Measurements from ENCODE around the gene FARP2. TPM values are rescaled to one million over a fixed set of nuclear protein-coding genes. Genes with fewer than 3 reads are reported as not detected.

Gene FARP2
- total and polyA plus RNA-seq, 2 of the 13 experiments (the other 11 are each of a cell fraction or from before 2014, with no cell fraction given) = 28.0 to 45.4 TPM

DNA sequence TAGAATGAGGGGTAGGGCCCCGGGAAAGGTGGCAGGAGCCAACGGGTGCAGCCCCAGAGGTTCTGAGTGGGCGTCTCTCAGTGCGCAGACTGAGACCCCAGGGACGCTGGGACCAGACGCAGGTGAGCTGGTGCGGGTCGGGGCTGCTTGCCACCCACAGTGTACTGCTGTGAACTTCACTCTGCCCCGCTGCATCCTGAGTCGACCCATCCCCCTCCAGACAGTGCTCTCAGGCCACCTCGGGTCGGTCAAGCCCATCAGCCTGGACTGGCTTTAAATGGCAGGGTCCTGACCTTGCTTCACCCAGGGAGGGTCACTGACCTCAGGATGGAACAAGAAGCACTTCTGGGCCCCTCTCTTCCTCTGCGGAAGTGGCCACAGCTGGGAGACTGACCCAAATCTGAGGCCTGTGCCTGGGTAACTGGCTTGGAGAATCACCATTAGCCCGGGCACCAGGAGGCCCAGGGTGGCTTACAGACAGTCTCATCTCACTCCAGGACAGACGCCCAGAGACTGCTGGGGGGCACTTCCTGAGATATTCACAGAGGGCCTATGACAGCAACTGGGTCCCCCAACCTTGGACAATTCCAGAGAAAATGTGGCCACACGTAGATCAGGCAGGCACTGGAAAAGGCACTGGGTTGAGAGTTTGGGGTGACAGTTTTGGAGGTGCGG, 178.8 kb downstream of the FARP2 start (continued):
- TF ChIP-seq, protein P1, sequence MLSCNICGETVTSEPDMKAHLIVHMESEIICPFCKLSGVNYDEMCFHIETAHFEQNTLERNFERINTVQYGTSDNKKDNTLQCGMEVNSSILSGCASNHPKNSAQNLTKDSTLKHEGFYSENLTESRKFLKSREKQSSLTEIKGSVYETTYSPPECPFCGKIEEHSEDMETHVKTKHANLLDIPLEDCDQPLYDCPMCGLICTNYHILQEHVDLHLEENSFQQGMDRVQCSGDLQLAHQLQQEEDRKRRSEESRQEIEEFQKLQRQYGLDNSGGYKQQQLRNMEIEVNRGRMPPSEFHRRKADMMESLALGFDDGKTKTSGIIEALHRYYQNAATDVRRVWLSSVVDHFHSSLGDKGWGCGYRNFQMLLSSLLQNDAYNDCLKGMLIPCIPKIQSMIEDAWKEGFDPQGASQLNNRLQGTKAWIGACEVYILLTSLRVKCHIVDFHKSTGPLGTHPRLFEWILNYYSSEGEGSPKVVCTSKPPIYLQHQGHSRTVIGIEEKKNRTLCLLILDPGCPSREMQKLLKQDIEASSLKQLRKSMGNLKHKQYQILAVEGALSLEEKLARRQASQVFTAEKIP (CRISPR knock-in tag; IDR thresholded peaks at IDR 0.05; ENCODE audit: borderline replicate concordance) = no peak
- TF ChIP-seq ZSCAN25 (CRISPR knock-in tag; IDR thresholded peaks at IDR 0.05) = no peak
- TF ChIP-seq, protein P2, sequence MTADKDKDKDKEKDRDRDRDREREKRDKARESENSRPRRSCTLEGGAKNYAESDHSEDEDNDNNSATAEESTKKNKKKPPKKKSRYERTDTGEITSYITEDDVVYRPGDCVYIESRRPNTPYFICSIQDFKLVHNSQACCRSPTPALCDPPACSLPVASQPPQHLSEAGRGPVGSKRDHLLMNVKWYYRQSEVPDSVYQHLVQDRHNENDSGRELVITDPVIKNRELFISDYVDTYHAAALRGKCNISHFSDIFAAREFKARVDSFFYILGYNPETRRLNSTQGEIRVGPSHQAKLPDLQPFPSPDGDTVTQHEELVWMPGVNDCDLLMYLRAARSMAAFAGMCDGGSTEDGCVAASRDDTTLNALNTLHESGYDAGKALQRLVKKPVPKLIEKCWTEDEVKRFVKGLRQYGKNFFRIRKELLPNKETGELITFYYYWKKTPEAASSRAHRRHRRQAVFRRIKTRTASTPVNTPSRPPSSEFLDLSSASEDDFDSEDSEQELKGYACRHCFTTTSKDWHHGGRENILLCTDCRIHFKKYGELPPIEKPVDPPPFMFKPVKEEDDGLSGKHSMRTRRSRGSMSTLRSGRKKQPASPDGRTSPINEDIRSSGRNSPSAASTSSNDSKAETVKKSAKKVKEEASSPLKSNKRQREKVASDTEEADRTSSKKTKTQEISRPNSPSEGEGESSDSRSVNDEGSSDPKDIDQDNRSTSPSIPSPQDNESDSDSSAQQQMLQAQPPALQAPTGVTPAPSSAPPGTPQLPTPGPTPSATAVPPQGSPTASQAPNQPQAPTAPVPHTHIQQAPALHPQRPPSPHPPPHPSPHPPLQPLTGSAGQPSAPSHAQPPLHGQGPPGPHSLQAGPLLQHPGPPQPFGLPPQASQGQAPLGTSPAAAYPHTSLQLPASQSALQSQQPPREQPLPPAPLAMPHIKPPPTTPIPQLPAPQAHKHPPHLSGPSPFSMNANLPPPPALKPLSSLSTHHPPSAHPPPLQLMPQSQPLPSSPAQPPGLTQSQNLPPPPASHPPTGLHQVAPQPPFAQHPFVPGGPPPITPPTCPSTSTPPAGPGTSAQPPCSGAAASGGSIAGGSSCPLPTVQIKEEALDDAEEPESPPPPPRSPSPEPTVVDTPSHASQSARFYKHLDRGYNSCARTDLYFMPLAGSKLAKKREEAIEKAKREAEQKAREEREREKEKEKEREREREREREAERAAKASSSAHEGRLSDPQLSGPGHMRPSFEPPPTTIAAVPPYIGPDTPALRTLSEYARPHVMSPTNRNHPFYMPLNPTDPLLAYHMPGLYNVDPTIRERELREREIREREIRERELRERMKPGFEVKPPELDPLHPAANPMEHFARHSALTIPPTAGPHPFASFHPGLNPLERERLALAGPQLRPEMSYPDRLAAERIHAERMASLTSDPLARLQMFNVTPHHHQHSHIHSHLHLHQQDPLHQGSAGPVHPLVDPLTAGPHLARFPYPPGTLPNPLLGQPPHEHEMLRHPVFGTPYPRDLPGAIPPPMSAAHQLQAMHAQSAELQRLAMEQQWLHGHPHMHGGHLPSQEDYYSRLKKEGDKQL (CRISPR knock-in tag; IDR thresholded peaks at IDR 0.05; ENCODE audit: low read depth) = no peak
- TF ChIP-seq SKI (IDR thresholded peaks at IDR 0.05; ENCODE audit: partially characterized antibody) = peak; percentile 20
- TF ChIP-seq, protein P3, sequence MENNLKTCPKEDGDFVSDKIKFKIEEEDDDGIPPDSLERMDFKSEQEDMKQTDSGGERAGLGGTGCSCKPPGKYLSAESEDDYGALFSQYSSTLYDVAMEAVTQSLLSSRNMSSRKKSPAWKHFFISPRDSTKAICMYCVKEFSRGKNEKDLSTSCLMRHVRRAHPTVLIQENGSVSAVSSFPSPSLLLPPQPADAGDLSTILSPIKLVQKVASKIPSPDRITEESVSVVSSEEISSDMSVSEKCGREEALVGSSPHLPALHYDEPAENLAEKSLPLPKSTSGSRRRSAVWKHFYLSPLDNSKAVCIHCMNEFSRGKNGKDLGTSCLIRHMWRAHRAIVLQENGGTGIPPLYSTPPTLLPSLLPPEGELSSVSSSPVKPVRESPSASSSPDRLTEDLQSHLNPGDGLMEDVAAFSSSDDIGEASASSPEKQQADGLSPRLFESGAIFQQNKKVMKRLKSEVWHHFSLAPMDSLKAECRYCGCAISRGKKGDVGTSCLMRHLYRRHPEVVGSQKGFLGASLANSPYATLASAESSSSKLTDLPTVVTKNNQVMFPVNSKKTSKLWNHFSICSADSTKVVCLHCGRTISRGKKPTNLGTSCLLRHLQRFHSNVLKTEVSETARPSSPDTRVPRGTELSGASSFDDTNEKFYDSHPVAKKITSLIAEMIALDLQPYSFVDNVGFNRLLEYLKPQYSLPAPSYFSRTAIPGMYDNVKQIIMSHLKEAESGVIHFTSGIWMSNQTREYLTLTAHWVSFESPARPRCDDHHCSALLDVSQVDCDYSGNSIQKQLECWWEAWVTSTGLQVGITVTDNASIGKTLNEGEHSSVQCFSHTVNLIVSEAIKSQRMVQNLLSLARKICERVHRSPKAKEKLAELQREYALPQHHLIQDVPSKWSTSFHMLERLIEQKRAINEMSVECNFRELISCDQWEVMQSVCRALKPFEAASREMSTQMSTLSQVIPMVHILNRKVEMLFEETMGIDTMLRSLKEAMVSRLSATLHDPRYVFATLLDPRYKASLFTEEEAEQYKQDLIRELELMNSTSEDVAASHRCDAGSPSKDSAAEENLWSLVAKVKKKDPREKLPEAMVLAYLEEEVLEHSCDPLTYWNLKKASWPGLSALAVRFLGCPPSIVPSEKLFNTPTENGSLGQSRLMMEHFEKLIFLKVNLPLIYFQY (CRISPR knock-in tag; IDR thresholded peaks at IDR 0.05; ENCODE audit: borderline replicate concordance) = peak; percentile 54; the same call in 1 of the 2 replicates
- TF ChIP-seq ZNF850 (CRISPR knock-in tag; conservative IDR thresholded peaks at IDR 0.05) = no peak
- TF ChIP-seq HOXA9 (CRISPR knock-in tag; IDR thresholded peaks at IDR 0.05; ENCODE audit: borderline replicate concordance) = no peak
- TF ChIP-seq, protein P4, sequence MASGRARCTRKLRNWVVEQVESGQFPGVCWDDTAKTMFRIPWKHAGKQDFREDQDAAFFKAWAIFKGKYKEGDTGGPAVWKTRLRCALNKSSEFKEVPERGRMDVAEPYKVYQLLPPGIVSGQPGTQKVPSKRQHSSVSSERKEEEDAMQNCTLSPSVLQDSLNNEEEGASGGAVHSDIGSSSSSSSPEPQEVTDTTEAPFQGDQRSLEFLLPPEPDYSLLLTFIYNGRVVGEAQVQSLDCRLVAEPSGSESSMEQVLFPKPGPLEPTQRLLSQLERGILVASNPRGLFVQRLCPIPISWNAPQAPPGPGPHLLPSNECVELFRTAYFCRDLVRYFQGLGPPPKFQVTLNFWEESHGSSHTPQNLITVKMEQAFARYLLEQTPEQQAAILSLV (CRISPR knock-in tag; IDR thresholded peaks at IDR 0.05; ENCODE audit: borderline replicate concordance) = no peak
- TF ChIP-seq, protein P5, sequence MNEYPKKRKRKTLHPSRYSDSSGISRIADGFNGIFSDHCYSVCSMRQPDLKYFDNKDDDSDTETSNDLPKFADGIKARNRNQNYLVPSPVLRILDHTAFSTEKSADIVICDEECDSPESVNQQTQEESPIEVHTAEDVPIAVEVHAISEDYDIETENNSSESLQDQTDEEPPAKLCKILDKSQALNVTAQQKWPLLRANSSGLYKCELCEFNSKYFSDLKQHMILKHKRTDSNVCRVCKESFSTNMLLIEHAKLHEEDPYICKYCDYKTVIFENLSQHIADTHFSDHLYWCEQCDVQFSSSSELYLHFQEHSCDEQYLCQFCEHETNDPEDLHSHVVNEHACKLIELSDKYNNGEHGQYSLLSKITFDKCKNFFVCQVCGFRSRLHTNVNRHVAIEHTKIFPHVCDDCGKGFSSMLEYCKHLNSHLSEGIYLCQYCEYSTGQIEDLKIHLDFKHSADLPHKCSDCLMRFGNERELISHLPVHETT (CRISPR knock-in tag; conservative IDR thresholded peaks at IDR 0.05) = no peak
- TF ChIP-seq CHD2 (IDR thresholded peaks at IDR 0.05; ENCODE audit: low read depth, low read length) = no peak
- no peak for TF ChIP-seq ZZZ3 (CRISPR knock-in tag; IDR thresholded peaks at IDR 0.05; ENCODE audit: borderline replicate concordance)
- peak; percentile 39; the same call in 1 of the 2 replicates for TF ChIP-seq ZFX (CRISPR knock-in tag; IDR thresholded peaks at IDR 0.05; ENCODE audit: low read depth)
- TF ChIP-seq POGZ (CRISPR knock-in tag; IDR thresholded peaks at IDR 0.05) = no peak
- no peak for TF ChIP-seq TCF7L2 (IDR thresholded peaks at IDR 0.05; ENCODE audit: low read depth, low read length)

Data from HepG2 (cell line).